HEK293T (cell line): ENCODE data around the gene PAFAH1B1.

ENCODE experiments used
- CTCF ChIA-PET: fragments of 350-600 bp; formaldehyde crosslinking; extraction: SDS; loops from one replicate; lab custom pipeline; 2021; ENCODE audit warnings: antibody characterized with exemption, inconsistent platforms; lab: Yijun Ruan, JAX
- POLR2A ChIA-PET: fragments of 350-600 bp; formaldehyde crosslinking; extraction: SDS; loops from one replicate; lab custom pipeline; 2020; ENCODE audit warnings: antibody characterized with exemption, inconsistent platforms; lab: Yijun Ruan, JAX
- DNase-seq: peaks from one replicate; pipeline ENCODE4 v3.0.0; 2012; ENCODE audit warnings: mixed read lengths; ENCODE audit errors: extremely low spot score
- ARNT ChIP-seq: fragments of 450-650 bp; IDR thresholded peaks from 2 replicates; pipeline ENCODE4 v1.6.1; 2017; ENCODE audit warnings: mild to moderate bottlenecking
- BHLHE40 ChIP-seq: fragments of 450-650 bp; IDR thresholded peaks from 2 replicates; pipeline ENCODE4 v1.6.1; 2016; ENCODE audit warnings: mild to moderate bottlenecking, moderate library complexity, borderline replicate concordance
- CTBP1 ChIP-seq: fragments of 450-650 bp; IDR thresholded peaks from 2 replicates; pipeline ENCODE4 v1.6.1; 2016; ENCODE audit warnings: borderline replicate concordance
- ELF4 ChIP-seq: fragments of 450-650 bp; IDR thresholded peaks from 2 replicates; pipeline ENCODE4 v1.6.1; 2017; ENCODE audit warnings: antibody characterized with exemption
- FOXA1 ChIP-seq: fragments of 450-650 bp; IDR thresholded peaks from 2 replicates; pipeline ENCODE4 v1.6.1; 2016; ENCODE audit warnings: mild to moderate bottlenecking
- FOXK2 ChIP-seq: fragments of 450-650 bp; IDR thresholded peaks from 2 replicates; pipeline ENCODE4 v1.6.1; 2016; ENCODE audit warnings: mild to moderate bottlenecking
- FOXM1 ChIP-seq: fragments of 450-650 bp; IDR thresholded peaks from 2 replicates; pipeline ENCODE4 v1.6.1; 2017; ENCODE audit warnings: mild to moderate bottlenecking, borderline replicate concordance
- HDGF ChIP-seq: fragments of 450-650 bp; IDR thresholded peaks from 2 replicates; pipeline ENCODE4 v1.6.1; 2017; ENCODE audit warnings: antibody characterized with exemption, borderline replicate concordance
- L3MBTL2 ChIP-seq: fragments of 450-650 bp; conservative IDR thresholded peaks from 2 replicates; pipeline ENCODE4 v1.6.1; 2016; ENCODE audit warnings: mild to moderate bottlenecking
- LEF1 ChIP-seq: fragments of 450-650 bp; IDR thresholded peaks from 2 replicates; pipeline ENCODE4 v1.6.1; 2017; ENCODE audit warnings: mild to moderate bottlenecking, borderline replicate concordance
- NFRKB ChIP-seq: fragments of 450-650 bp; IDR thresholded peaks from 2 replicates; pipeline ENCODE4 v1.6.1; 2016; ENCODE audit warnings: mild to moderate bottlenecking, moderate library complexity
- SP1 ChIP-seq: fragments of 450-650 bp; IDR thresholded peaks from 2 replicates; pipeline ENCODE4 v1.6.1; 2017
- SUZ12 ChIP-seq: fragments of 450-650 bp; IDR thresholded peaks from 2 replicates; pipeline ENCODE4 v1.6.1; 2016; ENCODE audit warnings: mild to moderate bottlenecking
- TARDBP ChIP-seq: fragments of 450-650 bp; IDR thresholded peaks from 2 replicates; pipeline ENCODE4 v1.6.1; 2016
- ZNF384 ChIP-seq: fragments of 450-650 bp; IDR thresholded peaks from 2 replicates; pipeline ENCODE4 v1.6.1; 2016
- TF ChIP-seq, protein P1 (sequence below): fragments of 450-650 bp; IDR thresholded peaks from 2 replicates; pipeline ENCODE4 v1.6.1; 2016

PAFAH1B1 gene

DNA sequence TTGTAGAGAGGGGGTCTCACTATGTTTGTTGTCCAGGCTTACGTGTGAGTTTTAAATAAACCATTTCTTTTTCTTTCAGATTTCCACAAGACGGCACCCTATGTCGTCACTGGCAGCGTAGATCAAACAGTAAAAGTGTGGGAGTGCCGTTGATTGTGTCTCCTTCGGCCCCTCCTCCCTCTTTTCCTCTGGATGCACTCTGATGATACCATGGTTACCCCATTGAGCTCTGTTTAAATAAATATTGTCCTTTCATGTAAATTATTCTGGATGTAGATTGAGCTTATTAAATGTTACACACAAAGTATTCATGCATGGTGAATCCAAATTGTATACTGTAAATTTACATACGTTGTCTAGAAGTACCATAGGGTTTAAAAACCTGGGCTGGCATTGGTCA lies 88.2 kb downstream of the PAFAH1B1 start:
- no peak for TF ChIP-seq ZNF384
- TF ChIP-seq LEF1, result no peak
- TF ChIP-seq NFRKB, result no peak
- TF ChIP-seq CTBP1, result no peak
- no peak for TF ChIP-seq ELF4
- TF ChIP-seq, protein P1, sequence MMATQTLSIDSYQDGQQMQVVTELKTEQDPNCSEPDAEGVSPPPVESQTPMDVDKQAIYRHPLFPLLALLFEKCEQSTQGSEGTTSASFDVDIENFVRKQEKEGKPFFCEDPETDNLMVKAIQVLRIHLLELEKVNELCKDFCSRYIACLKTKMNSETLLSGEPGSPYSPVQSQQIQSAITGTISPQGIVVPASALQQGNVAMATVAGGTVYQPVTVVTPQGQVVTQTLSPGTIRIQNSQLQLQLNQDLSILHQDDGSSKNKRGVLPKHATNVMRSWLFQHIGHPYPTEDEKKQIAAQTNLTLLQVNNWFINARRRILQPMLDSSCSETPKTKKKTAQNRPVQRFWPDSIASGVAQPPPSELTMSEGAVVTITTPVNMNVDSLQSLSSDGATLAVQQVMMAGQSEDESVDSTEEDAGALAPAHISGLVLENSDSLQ, result no peak
- no peak for TF ChIP-seq HDGF
- no peak for TF ChIP-seq TARDBP
- TF ChIP-seq FOXK2, result no peak
- TF ChIP-seq SUZ12, result no peak
- no peak for TF ChIP-seq SP1
- no peak for TF ChIP-seq L3MBTL2
- ChIA-PET POLR2A (no interaction called here), CTCF (no interaction called here)
- DNase-seq, result no peak

DNA sequence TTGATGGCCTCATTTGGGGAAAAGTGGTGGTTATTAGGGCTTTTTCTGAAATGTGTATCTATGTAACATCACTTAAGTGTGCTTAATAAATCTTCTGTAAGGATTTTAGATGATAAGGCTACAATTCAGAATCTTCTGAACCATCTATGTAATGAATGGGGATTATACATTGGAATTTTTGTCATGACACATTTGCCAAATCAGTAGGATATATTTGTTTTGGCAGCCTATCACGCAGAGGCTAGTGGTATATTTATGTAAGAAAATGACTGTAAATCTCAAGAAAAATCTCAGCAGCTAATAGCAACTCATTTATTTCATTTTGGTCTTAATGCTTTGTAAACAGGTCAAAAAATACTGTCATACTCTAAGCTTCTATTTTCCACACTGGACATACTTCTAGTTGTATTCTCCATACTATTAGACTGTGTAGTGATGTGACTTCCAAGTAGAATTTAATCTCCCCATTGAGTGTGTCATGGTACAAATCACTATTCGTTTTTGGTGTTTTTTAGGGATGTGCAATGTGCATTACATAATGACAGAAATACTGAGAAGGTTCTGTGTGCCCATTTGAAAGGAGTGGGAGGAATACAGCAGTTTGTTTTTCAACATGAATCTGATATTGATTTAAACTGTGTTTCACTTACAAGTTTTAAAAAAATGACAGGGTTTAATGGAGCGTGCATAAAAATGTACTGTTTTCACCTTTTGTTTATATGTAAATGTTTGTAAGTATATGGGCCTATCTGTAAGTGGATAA lies 88.9 kb downstream of the PAFAH1B1 start:
- no peak for DNase-seq
- POLR2A ChIA-PET, result no interaction called here
- TF ChIP-seq FOXM1 (no peak), FOXK2 (no peak), SUZ12 (no peak)
- CTCF ChIA-PET, result no interaction called here

DNA sequence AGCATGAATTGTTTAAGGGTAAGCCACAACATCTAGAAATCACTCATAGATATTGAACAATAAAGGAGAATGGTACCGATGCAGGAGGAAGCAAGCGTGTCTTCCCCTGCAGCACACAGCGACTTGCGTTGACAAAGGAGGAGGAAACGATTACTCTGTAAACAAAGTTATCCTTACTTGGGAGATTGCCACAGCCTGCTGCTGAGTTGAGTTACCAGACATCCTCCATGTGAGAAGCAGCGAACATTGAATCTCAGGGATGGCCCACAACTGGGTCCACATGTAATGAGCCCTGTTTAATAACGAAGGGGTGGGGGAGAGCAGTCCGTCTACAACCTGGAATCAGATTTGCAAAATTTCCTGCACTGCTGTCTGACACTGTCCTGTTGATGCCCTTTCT lies 90.5 kb downstream of the PAFAH1B1 start:
- no peak for DNase-seq
- TF ChIP-seq ZNF384 (no peak), FOXM1 (no peak), CTBP1 (no peak), LEF1 (no peak), ELF4 (no peak), SP1 (no peak), FOXK2 (no peak), ARNT (no peak), NFRKB (no peak), FOXA1 (no peak), BHLHE40 (no peak), TARDBP (no peak), L3MBTL2 (no peak), SUZ12 (no peak), HDGF (no peak)
- TF ChIP-seq, protein P1, result no peak
- CTCF ChIA-PET, result no interaction called here
- POLR2A ChIA-PET, result no interaction called here

DNA sequence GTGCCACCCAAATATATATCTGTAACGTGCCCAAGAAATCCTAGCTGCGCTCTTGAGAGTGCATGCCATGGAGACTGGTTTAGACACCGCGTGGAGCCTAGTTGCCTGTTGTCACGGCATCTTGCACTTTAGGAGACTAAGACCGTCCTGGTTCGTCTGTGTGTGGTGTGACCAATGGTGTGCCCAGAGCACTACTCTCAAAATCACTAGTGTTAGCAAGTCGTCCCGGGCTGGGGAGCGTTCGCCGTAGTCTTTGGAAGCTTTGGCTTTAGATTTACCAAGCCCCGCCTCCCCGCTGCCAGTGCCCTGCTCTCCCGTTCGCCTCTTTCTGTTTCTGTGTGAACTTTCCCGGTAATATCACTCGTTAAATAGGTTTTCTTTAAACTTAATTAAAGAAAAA lies 91.1 kb downstream of the PAFAH1B1 start:
- no peak for TF ChIP-seq SUZ12
- no peak for TF ChIP-seq FOXK2
- TF ChIP-seq, protein P1, result no peak
- TF ChIP-seq BHLHE40, result no peak
- TF ChIP-seq HDGF, result no peak
- TF ChIP-seq CTBP1, result no peak
- TF ChIP-seq TARDBP, result no peak
- TF ChIP-seq ZNF384, result no peak
- TF ChIP-seq L3MBTL2, result no peak
- no peak for TF ChIP-seq FOXA1
- TF ChIP-seq SP1, result no peak
- TF ChIP-seq ELF4, result no peak
- CTCF ChIA-PET, result no interaction called here
- POLR2A ChIA-PET, result no interaction called here
- no peak for DNase-seq

DNA sequence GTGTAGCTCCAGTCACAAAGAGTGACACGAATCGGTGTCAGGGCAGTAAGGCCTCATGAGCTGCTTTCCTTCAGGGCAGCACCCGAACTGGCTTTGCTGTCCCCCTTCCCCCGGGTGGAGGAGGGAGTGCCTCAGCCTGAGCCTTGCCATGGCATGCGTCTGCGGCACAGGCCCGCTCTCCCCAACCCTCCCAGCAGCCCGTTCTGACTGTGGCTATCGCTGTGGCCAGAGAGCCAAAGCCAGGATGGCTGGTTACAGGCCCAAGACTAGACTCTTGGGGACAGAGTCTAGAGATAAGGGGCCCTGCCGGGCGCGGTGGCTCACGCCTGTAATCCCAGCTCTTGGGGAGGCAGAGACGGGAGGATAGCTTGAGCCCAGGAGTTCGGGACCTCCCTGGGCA lies 92.2 kb downstream of the PAFAH1B1 start:
- TF ChIP-seq NFRKB, result no peak
- TF ChIP-seq SUZ12, result no peak
- no peak for TF ChIP-seq ARNT
- TF ChIP-seq, protein P1, result no peak
- no peak for TF ChIP-seq BHLHE40
- no peak for TF ChIP-seq FOXK2
- TF ChIP-seq HDGF, result no peak
- TF ChIP-seq LEF1, result no peak
- TF ChIP-seq ZNF384, result no peak
- TF ChIP-seq FOXM1, result no peak
- TF ChIP-seq ELF4, result no peak
- TF ChIP-seq CTBP1, result no peak
- TF ChIP-seq FOXA1, result no peak
- no peak for TF ChIP-seq SP1
- TF ChIP-seq L3MBTL2, result no peak
- TF ChIP-seq TARDBP, result no peak
- ChIA-PET CTCF (no interaction called here), POLR2A (no interaction called here)
- DNase-seq, result peak; percentile 5

DNA sequence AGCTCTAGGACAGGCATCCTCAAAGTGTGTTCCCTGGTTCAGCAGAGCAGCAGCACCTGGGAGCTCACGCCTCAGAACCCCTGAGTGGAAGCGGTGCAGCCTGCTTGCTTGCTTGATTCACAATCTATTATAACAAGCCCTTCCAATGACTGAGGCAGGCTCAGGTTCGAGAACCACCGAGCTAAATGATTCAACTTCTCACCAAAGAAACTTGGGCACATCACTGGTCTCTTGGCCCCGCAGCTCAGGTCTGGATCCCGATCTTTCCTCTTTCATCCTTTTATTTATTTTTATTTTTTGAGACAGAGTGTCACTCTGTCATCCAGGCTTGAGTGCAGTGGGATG lies 93.6 kb downstream of the PAFAH1B1 start:
- CTCF ChIA-PET, result interaction anchor here (0.7 to 1.2 kb wide), 3 partner anchors 145 to 321 kb away, joined by 3 to 4 read pairs (median 3); no protein-coding TSS in a partner anchor

More for the DNA sequence above, 93.6 kb downstream of the PAFAH1B1 start:
- no peak for DNase-seq
- POLR2A ChIA-PET, result interaction anchor here (0.7 kb wide), 1 partner anchor 24 kb away, joined by 3 read pairs; no protein-coding TSS in a partner anchor
- TF ChIP-seq NFRKB (no peak), SUZ12 (no peak), ARNT (no peak), ZNF384 (no peak)
